ENCODE data around the gene SP140L.
A peak's percentile ranks its signal among the peaks of the same experiment; 100 is the strongest.

The SP140L gene

DNA sequence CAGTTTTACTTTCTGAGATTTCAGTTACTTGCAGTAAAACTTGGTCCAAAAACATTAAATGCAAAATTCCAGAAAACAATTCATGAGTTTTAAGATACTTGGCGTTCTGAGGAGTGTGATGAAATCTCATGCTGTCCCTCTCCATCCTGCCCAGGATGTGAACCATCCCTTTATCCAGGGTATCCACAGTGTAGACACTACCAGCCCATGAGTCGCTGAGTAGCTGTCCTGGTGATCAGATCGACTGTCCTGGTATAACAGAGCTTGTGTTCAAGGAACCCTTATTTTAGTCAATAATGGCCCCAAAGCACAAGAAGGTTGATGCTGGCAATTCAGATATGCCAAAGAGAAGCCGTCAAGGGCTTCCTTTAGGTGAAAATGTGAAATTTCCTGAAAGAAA is 92.2 kb downstream of the SP140L start:
- Histone ChIP-seq H3K4me2 (ENCODE audit: low read length) (peak overlapping the region; percentile 93), H3K9me2 (replicated peaks; ENCODE audit: control insufficient read depth, low read length) (no peaks in the 10 kb centered on the region), H3K27me3 (ENCODE audit: control insufficient read depth, low read length) (no peaks in the 10 kb centered on the region), H3K27ac (ENCODE audit: low read depth, low read length) (no peak overlapping the region), H3K36me3 (ENCODE audit: control insufficient read depth, low read length) (peaks cover 21% of the 10 kb centered on the region), H3K4me1 (ENCODE audit: control insufficient read depth, low read length) (peaks cover 32% of the 10 kb centered on the region), H3F3A (ENCODE audit: control insufficient read depth, insufficient read depth) (peaks cover 17% of the 10 kb centered on the region), H3K4me3 (ENCODE audit: low read length) (peak overlapping the region; percentile 19; the same call in 1 of the 2 replicates), H4K20me1 (ENCODE audit: control insufficient read depth, insufficient read depth, low read depth, low read length) (no peaks in the 10 kb centered on the region), H3K79me2 (ENCODE audit: control insufficient read depth, low read length) (peaks cover 59% of the 10 kb centered on the region), H3K9me3 (ENCODE audit: control insufficient read depth, insufficient read depth, low read length) (no peaks in the 10 kb centered on the region)
- TF ChIP-seq, protein P1, sequence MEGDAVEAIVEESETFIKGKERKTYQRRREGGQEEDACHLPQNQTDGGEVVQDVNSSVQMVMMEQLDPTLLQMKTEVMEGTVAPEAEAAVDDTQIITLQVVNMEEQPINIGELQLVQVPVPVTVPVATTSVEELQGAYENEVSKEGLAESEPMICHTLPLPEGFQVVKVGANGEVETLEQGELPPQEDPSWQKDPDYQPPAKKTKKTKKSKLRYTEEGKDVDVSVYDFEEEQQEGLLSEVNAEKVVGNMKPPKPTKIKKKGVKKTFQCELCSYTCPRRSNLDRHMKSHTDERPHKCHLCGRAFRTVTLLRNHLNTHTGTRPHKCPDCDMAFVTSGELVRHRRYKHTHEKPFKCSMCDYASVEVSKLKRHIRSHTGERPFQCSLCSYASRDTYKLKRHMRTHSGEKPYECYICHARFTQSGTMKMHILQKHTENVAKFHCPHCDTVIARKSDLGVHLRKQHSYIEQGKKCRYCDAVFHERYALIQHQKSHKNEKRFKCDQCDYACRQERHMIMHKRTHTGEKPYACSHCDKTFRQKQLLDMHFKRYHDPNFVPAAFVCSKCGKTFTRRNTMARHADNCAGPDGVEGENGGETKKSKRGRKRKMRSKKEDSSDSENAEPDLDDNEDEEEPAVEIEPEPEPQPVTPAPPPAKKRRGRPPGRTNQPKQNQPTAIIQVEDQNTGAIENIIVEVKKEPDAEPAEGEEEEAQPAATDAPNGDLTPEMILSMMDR (IDR thresholded peaks at IDR 0.05; ENCODE audit: low read depth, low read length, poor library complexity, severe bottlenecking), result no peak
- TF ChIP-seq EZH2phosphoT487 (IDR thresholded peaks at IDR 0.05; ENCODE audit: borderline replicate concordance, low read length), result no peak

DNA sequence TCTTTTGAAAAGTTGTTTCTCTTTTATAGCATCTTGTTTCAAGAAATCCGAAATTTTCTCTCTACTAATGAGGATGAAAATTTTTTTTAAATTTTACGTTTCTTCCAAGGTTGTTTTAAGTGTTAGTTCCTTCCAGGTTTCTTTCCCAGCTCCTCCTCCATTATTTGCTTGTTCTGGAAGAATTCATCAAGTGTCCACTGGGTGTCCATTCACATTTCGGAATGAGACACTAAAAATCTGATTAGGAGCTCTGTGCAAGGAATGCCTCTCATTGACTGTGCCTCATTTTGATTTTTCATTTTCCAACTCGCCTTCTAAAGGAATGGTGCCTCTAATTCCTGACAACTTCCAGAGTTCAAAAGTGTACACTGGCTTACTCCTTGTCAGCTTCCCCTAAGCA is 95.2 kb downstream of the SP140L start:
- Histone ChIP-seq H3K4me2 (ENCODE audit: low read length) (no peak overlapping the region), H3K27me3 (ENCODE audit: control insufficient read depth, low read length) (no peaks in the 10 kb centered on the region), H3F3A (ENCODE audit: control insufficient read depth, insufficient read depth) (0 out of 2 replicates have a peak, but pooled peaks cover 6% of the 10 kb centered on the region), H3K9me2 (replicated peaks; ENCODE audit: control insufficient read depth, low read length) (no peaks in the 10 kb centered on the region), H3K27ac (ENCODE audit: low read depth, low read length) (no peak overlapping the region), H4K20me1 (ENCODE audit: control insufficient read depth, insufficient read depth, low read depth, low read length) (no peaks in the 10 kb centered on the region), H3K4me3 (ENCODE audit: low read length) (no peak overlapping the region), H3K79me2 (ENCODE audit: control insufficient read depth, low read length) (peaks cover 79% of the 10 kb centered on the region), H3K36me3 (ENCODE audit: control insufficient read depth, low read length) (peaks cover 21% of the 10 kb centered on the region), H3K4me1 (ENCODE audit: control insufficient read depth, low read length) (peaks cover 17% of the 10 kb centered on the region), H3K9me3 (ENCODE audit: control insufficient read depth, insufficient read depth, low read length) (no peaks in the 10 kb centered on the region)
- TF ChIP-seq EZH2phosphoT487 (IDR thresholded peaks at IDR 0.05; ENCODE audit: borderline replicate concordance, low read length), result no peak
- TF ChIP-seq, protein P1 (IDR thresholded peaks at IDR 0.05; ENCODE audit: low read depth, low read length, poor library complexity, severe bottlenecking), result no peak

DNA sequence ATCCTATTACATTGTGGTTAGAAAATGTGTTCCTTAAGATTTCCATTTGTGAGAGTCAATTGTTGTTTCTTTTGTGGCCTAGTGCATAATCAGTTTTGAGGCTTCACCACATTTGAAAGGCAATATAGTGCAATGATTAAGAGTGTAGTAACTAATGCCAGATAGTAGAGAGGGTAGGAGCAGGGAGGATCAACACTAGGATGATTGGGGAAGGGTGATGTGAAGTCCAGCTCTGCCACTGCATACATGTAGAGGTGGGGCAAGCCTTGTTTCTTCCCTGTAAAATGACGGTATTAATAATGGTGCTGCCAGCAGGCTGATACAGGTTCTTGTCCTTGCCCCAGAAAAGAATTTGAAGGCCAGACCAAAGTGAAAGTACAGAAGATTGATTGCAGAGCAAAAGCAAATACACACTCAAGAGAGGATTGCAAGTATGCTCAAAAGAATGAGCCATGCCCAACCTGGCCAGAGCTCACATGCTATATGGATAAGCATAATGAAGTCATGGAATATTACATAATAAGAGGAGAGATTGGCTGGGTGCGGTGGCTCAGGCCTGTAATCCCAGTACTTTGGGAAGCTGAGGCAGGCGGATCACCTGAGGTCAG is 97.0 kb downstream of the SP140L start:
- H3K4me1 ChIP-seq (ENCODE audit: control insufficient read depth, low read length), result peaks cover 4% of the 10 kb centered on the region
- TF ChIP-seq, protein P1 (IDR thresholded peaks at IDR 0.05; ENCODE audit: low read depth, low read length, poor library complexity, severe bottlenecking), result no peak
- H3K36me3 ChIP-seq (ENCODE audit: control insufficient read depth, low read length), result peaks cover 21% of the 10 kb centered on the region
- H3K27ac ChIP-seq (ENCODE audit: low read depth, low read length), result no peak overlapping the region
- no peaks in the 10 kb centered on the region for H3K9me3 ChIP-seq (ENCODE audit: control insufficient read depth, insufficient read depth, low read length)
- H3K27me3 ChIP-seq (ENCODE audit: control insufficient read depth, low read length), result no peaks in the 10 kb centered on the region
- H4K20me1 ChIP-seq (ENCODE audit: control insufficient read depth, insufficient read depth, low read depth, low read length), result no peaks in the 10 kb centered on the region
- no peak overlapping the region for H3K4me2 ChIP-seq (ENCODE audit: low read length)
- no peaks in the 10 kb centered on the region for H3K9me2 ChIP-seq (replicated peaks; ENCODE audit: control insufficient read depth, low read length)
- H3F3A ChIP-seq (ENCODE audit: control insufficient read depth, insufficient read depth), result 0 out of 2 replicates have a peak, but pooled peaks cover 6% of the 10 kb centered on the region
- no peak overlapping the region for H3K4me3 ChIP-seq (ENCODE audit: low read length)
- H3K79me2 ChIP-seq (ENCODE audit: control insufficient read depth, low read length), result peaks cover 69% of the 10 kb centered on the region
